H1 (cell line): ENCODE data around the gene VGLL1. TPM values are rescaled to one million over a fixed set of nuclear protein-coding genes. Genes with fewer than 3 reads are reported as not detected.

Experiments
- CTCF ChIA-PET: fragments of 300-600 bp; sonication (Branson Sonifier 250); formaldehyde crosslinking; loops from one replicate; lab custom pipeline; 2021; ENCODE audit not compliant: partially characterized antibody; lab: Charles Lee
- POLR2A ChIA-PET: fragments of 300-600 bp; sonication (Branson Sonifier 250); formaldehyde crosslinking; loops from one replicate; lab custom pipeline; 2021; ENCODE audit warnings: inconsistent platforms; ENCODE audit not compliant: partially characterized antibody; lab: Charles Lee
- DNase-seq, 2 experiments: peaks; one replicate each; pipeline versions ENCODE4 v3.0.0 to v3.0.0-alpha.2; 2010 to 2022; ENCODE audit warnings: low spot score in 2 of 2, low read depth in 1 of 2, mixed read lengths in 1 of 2
- FAIRE-seq: peaks from 2 replicates; lab custom pipeline; 2011; peaks lifted over from hg19 to GRCh38; lab: Jason Lieb, UNC
- H2AFZ ChIP-seq: 2 replicates; pipeline ENCODE4 v1.8.1; 2012; ENCODE audit warnings: low read length, inconsistent platforms
- H2AK5ac ChIP-seq: 2 replicates; pipeline ENCODE4 v1.6.1; 2013; ENCODE audit warnings: low read depth, low read length
- H2BK120ac ChIP-seq: replicated peaks from 2 replicates; pipeline ENCODE3; 2013; ENCODE audit warnings: low read depth, low read length, inconsistent platforms
- H2BK12ac ChIP-seq: 2 replicates; pipeline ENCODE4 v1.6.1; 2013; ENCODE audit warnings: low read depth, low read length
- H2BK15ac ChIP-seq: 2 replicates; pipeline ENCODE4 v1.6.1; 2013; ENCODE audit warnings: low read length
- H2BK20ac ChIP-seq: 2 replicates; pipeline ENCODE4 v1.6.1; 2013; ENCODE audit warnings: low read length
- H2BK5ac ChIP-seq: 2 replicates; pipeline ENCODE4 v1.6.1; 2013; ENCODE audit warnings: low read depth, low read length
- H3K14ac ChIP-seq: 2 replicates; pipeline ENCODE4 v1.6.1; 2013; ENCODE audit warnings: inconsistent platforms; ENCODE audit not compliant: insufficient read length
- H3K18ac ChIP-seq: 2 replicates; pipeline ENCODE4 v1.6.1; 2013; ENCODE audit warnings: low read length; ENCODE audit errors: extremely low read depth
- H3K23ac ChIP-seq: 2 replicates; pipeline ENCODE4 v1.6.1; 2013; ENCODE audit warnings: inconsistent platforms; ENCODE audit not compliant: insufficient read length
- H3K23me2 ChIP-seq: 2 replicates; pipeline ENCODE4 v1.6.1; 2013; ENCODE audit warnings: low read depth, low read length
- H3K27ac ChIP-seq: 2 replicates; pipeline ENCODE4 v1.6.1; 2011; ENCODE audit warnings: low read depth, low read length, inconsistent platforms
- H3K27me3 ChIP-seq, 4 experiments: replicated peaks in 1 of 4; 1 replicate in 1 of 4; 2 replicates in 3 of 4; pipeline versions ENCODE4 v1.6.1 to v1.8.1; 2011 to 2013; ENCODE audit warnings: low read length in 3 of 4, mild to moderate bottlenecking in 3 of 4, inconsistent platforms in 2 of 4, mixed read lengths in 2 of 4, moderate library complexity in 1 of 4; ENCODE audit not compliant: control insufficient read depth in 3 of 4, insufficient read depth in 3 of 4; ENCODE audit errors: extremely low read depth in 1 of 4
- H3K36me3 ChIP-seq, 4 experiments: 2 replicates each; pipeline versions ENCODE4 v1.6.1 to v1.8.1; 2011 to 2013; ENCODE audit warnings: mild to moderate bottlenecking in 4 of 4, low read length in 3 of 4, moderate library complexity in 2 of 4, control low read depth in 1 of 4, inconsistent platforms in 1 of 4; ENCODE audit not compliant: insufficient read depth in 4 of 4, control insufficient read depth in 2 of 4
- H3K4ac ChIP-seq: replicated peaks from 2 replicates; pipeline ENCODE3; 2013; ENCODE audit warnings: low read length, low read depth, mixed read lengths, inconsistent platforms; ENCODE audit not compliant: insufficient read length
- H3K4me1 ChIP-seq, 4 experiments: replicated peaks in 1 of 4; 1 replicate in 1 of 4; 2 replicates in 3 of 4; pipeline versions ENCODE4 v1.6.1 to v1.8.1; 2011 to 2013; ENCODE audit warnings: low read length in 3 of 4, inconsistent platforms in 2 of 4, mixed read lengths in 1 of 4; ENCODE audit not compliant: insufficient read depth in 4 of 4, control insufficient read depth in 3 of 4
- H3K4me2 ChIP-seq, 2 experiments: 2 replicates each; pipeline versions ENCODE4 v1.6.1 to v1.8.1; 2011 to 2013; ENCODE audit warnings: low read depth in 2 of 2, low read length in 2 of 2, control low read depth in 1 of 2, inconsistent platforms in 1 of 2, mild to moderate bottlenecking in 1 of 2; ENCODE audit not compliant: insufficient read depth in 1 of 2
- H3K4me3 ChIP-seq, 4 experiments: fragments of 200-600, 300-600 bp in 1 of 4; sonication (generic), shearing (Covaris generic), sonication (Bioruptor Twin) in 1 of 4; 2 replicates each; pipeline versions ENCODE4 v1.5.1 to v1.8.1; 2011 to 2016; ENCODE audit warnings: low read length in 4 of 4, low read depth in 3 of 4, control low read depth in 2 of 4, inconsistent platforms in 2 of 4, mild to moderate bottlenecking in 2 of 4, mixed read lengths in 1 of 4, moderate library complexity in 1 of 4; ENCODE audit not compliant: insufficient read depth in 2 of 4; ENCODE audit errors: extremely low read depth in 1 of 4
- H3K56ac ChIP-seq: replicated peaks from 2 replicates; pipeline ENCODE3; 2013; ENCODE audit warnings: low read depth, mild to moderate bottlenecking, mixed read lengths, low read length, inconsistent platforms; ENCODE audit not compliant: insufficient read length
- H3K79me1 ChIP-seq: 2 replicates; pipeline ENCODE4 v1.6.1; 2013; ENCODE audit warnings: low read depth, low read length, control low read depth
- H3K79me2 ChIP-seq, 2 experiments: 2 replicates each; pipeline versions ENCODE4 v1.6.1 to v1.8.1; 2012 to 2013; ENCODE audit warnings: low read length in 2 of 2, mild to moderate bottlenecking in 2 of 2, inconsistent platforms in 1 of 2; ENCODE audit not compliant: insufficient read depth in 2 of 2, control insufficient read depth in 1 of 2
- H3K9ac ChIP-seq, 4 experiments: replicated peaks in 1 of 4; 1 replicate in 1 of 4; 2 replicates in 3 of 4; pipeline versions ENCODE4 v1.6.1 to v1.8.1; 2011 to 2013; ENCODE audit warnings: low read depth in 3 of 4, low read length in 3 of 4, control low read depth in 2 of 4, mild to moderate bottlenecking in 2 of 4, moderate library complexity in 2 of 4, inconsistent platforms in 1 of 4; ENCODE audit errors: extremely low read depth in 1 of 4
- H3K9me3 ChIP-seq, 2 experiments: 2 replicates each; pipeline versions ENCODE4 v1.6.1 to v1.8.1; 2012 to 2013; ENCODE audit warnings: mild to moderate bottlenecking in 2 of 2, moderate library complexity in 2 of 2, control low read depth in 1 of 2, inconsistent platforms in 1 of 2, low read depth in 1 of 2, low read length in 1 of 2, mixed read lengths in 1 of 2; ENCODE audit not compliant: insufficient read depth in 2 of 2
- H4K20me1 ChIP-seq, 2 experiments: replicated peaks in 1 of 2; 2 replicates each; pipeline versions ENCODE3 to v1.8.1; 2011 to 2013; ENCODE audit warnings: inconsistent platforms in 2 of 2, low read length in 2 of 2, mild to moderate bottlenecking in 1 of 2; ENCODE audit not compliant: insufficient read depth in 2 of 2, control insufficient read depth in 1 of 2
- H4K5ac ChIP-seq: 2 replicates; pipeline ENCODE4 v1.6.1; 2013; ENCODE audit warnings: low read length, low read depth, mixed read lengths, inconsistent platforms; ENCODE audit not compliant: insufficient read length
- H4K8ac ChIP-seq: 2 replicates; pipeline ENCODE4 v1.8.0; 2013; ENCODE audit warnings: mild to moderate bottlenecking, moderate library complexity, low read length, inconsistent platforms; ENCODE audit not compliant: insufficient read depth; ENCODE audit errors: extremely low read depth
- H4K91ac ChIP-seq: replicated peaks from 2 replicates; pipeline ENCODE3; 2013; ENCODE audit warnings: low read length, mixed read lengths, inconsistent platforms; ENCODE audit not compliant: insufficient read length
- BCL11A ChIP-seq, 2 experiments: IDR thresholded peaks; one replicate each; pipeline ENCODE4 v1.6.1; 2011; ENCODE audit warnings: low read depth in 2 of 2, low read length in 2 of 2, mild to moderate bottlenecking in 2 of 2
- CBX5 ChIP-seq: fragments of 300-800, 300-1000 bp; sonication (generic); IDR thresholded peaks from 2 replicates; pipeline ENCODE4 v1.7.1; 2016; ENCODE audit warnings: antibody characterized with exemption, low read length, low read depth
- CBX8 ChIP-seq: fragments of 300-800, 300-1000 bp; sonication (generic); IDR thresholded peaks from 2 replicates; pipeline ENCODE4 v1.7.1; 2016; ENCODE audit warnings: low read depth, low read length, borderline replicate concordance
- CHD2 ChIP-seq: IDR thresholded peaks from 2 replicates; pipeline ENCODE4 v1.6.1; 2012; ENCODE audit warnings: low read length, improper control_type of control experiment
- EGR1 ChIP-seq: IDR thresholded peaks from 2 replicates; pipeline ENCODE4 v1.6.1; 2011; ENCODE audit warnings: low read depth, low read length, borderline replicate concordance
- EP300 ChIP-seq, 2 experiments: IDR thresholded peaks; 1 replicate in 1 of 2; 2 replicates in 1 of 2; pipeline ENCODE4 v1.6.1; 2011 to 2012; ENCODE audit warnings: low read depth in 2 of 2, low read length in 2 of 2, mild to moderate bottlenecking in 2 of 2, borderline replicate concordance in 1 of 2, inconsistent platforms in 1 of 2, moderate library complexity in 1 of 2
- GABPA ChIP-seq: IDR thresholded peaks from 2 replicates; pipeline ENCODE4 v1.6.1; 2011; ENCODE audit warnings: mild to moderate bottlenecking, low read length, moderate library complexity, borderline replicate concordance; ENCODE audit not compliant: insufficient read depth
- GTF2F1 ChIP-seq: IDR thresholded peaks from 2 replicates; pipeline ENCODE4 v1.6.1; 2012; ENCODE audit warnings: low read depth, low read length, improper control_type of control experiment, borderline replicate concordance
- MAX ChIP-seq: IDR thresholded peaks from 2 replicates; pipeline ENCODE4 v1.6.1; 2012; ENCODE audit warnings: inconsistent platforms
- PHF8 ChIP-seq: fragments of 200-600 bp; sonication (generic); conservative IDR thresholded peaks from 2 replicates; pipeline ENCODE4 v1.7.1; 2012; ENCODE audit warnings: low read depth, mild to moderate bottlenecking, inconsistent platforms, low read length, moderate library complexity
- POLR2A ChIP-seq, 2 experiments: IDR thresholded peaks; 1 replicate in 1 of 2; 2 replicates in 1 of 2; pipeline ENCODE4 v1.6.1; 2011; ENCODE audit warnings: low read depth in 2 of 2, low read length in 2 of 2, mild to moderate bottlenecking in 2 of 2; ENCODE audit errors: control extremely low read depth in 1 of 2
- POLR2AphosphoS5 ChIP-seq: IDR thresholded peaks from 2 replicates; pipeline ENCODE4 v1.6.1; 2011; ENCODE audit warnings: low read depth, low read length
- SIN3A ChIP-seq, 2 experiments: IDR thresholded peaks in 1 of 2; conservative IDR thresholded peaks in 1 of 2; 2 replicates each; pipeline ENCODE4 v1.6.1; 2011 to 2012; ENCODE audit warnings: low read length in 2 of 2, improper control_type of control experiment in 1 of 2, low read depth in 1 of 2, mild to moderate bottlenecking in 1 of 2
- TCF12 ChIP-seq: IDR thresholded peaks from 2 replicates; pipeline ENCODE4 v1.6.1; 2011; ENCODE audit warnings: low read depth, mild to moderate bottlenecking, low read length
- TEAD4 ChIP-seq: IDR thresholded peaks from 2 replicates; pipeline ENCODE4 v1.6.1; 2012; ENCODE audit warnings: low read depth, low read length, inconsistent platforms, mixed read lengths
- polyA plus RNA-seq, 7 experiments: library from polyadenylated mRNA; depleted of rRNA in 3 of 7; stranded (reverse) in 5 of 7; unstranded in 2 of 7; fragments of >200 nt in 5 of 7; fragments of 200-250 nt in 2 of 7; gene quantifications; 1 replicate in 5 of 7; 2 replicates in 1 of 7; 4 replicates in 1 of 7; pipeline versions ENCODE4 v1.2.1 to v1.2.3, GENCODE V29; 2011 to 2013; ENCODE audit warnings: missing spikeins in 2 of 7, mixed read lengths in 2 of 7
- total RNA-seq: library from RNA; stranded (reverse); fragmentation: NEBNext Ultra II Directional; extraction: Animal tissue kit (Norgen Biotek cat#: 25700); gene quantifications from 2 replicates; pipeline ENCODE4 v1.2.1, GENCODE V29; 2021

VGLL1 gene
- total and polyA plus RNA-seq, 2 of the 8 experiments (the other 6 are each of a cell fraction or from before 2014, with no cell fraction given): not detected

DNA sequence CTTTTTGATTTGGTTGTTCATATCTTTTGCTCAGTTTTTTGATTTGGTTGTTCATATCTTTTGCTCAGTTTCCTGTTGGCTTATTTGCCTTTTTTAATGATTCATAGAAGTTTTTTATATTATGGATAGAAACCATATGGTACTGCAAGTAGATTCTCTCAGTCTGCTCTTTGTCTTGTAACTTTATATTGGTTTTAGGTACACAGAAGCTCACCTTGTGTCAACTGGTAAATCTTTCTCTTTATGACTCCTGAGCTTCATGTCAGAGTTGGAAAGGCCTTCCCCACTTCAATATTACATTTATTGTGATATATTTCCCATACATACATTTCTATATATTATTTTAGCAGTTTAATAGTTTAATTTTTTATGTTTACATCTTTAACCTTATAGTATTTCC, 8.2 kb upstream of the VGLL1 start:
- no peak overlapping the region for H4K8ac ChIP-seq
- no peaks in the 10 kb centered on the region for H3K27me3 ChIP-seq
- no peaks in the 10 kb centered on the region for H3K4me1 ChIP-seq
- H3K18ac ChIP-seq: no peak overlapping the region
- H3K36me3 ChIP-seq: no peaks in the 10 kb centered on the region
- CTCF ChIA-PET: no interaction called here
- no peak overlapping the region for H4K5ac ChIP-seq
- H3K79me1 ChIP-seq: no peaks in the 10 kb centered on the region
- no peak overlapping the region for H2BK20ac ChIP-seq
- H2BK15ac ChIP-seq: no peak overlapping the region
- H3K27ac ChIP-seq: no peak overlapping the region
- no peaks in the 10 kb centered on the region for H4K20me1 ChIP-seq
- DNase-seq (no peak), FAIRE-seq (no peak)
- no peak overlapping the region for H2AK5ac ChIP-seq
- H3K23ac ChIP-seq: no peak overlapping the region
- no peak overlapping the region for H4K91ac ChIP-seq
- no peak overlapping the region for H2BK120ac ChIP-seq
- no peak overlapping the region for H3K4me3 ChIP-seq
- no peak overlapping the region for H3K4me2 ChIP-seq
- H2AFZ ChIP-seq: no peak overlapping the region
- H3K4ac ChIP-seq: no peak overlapping the region
- no peaks in the 10 kb centered on the region for H3K23me2 ChIP-seq
- H2BK5ac ChIP-seq: no peak overlapping the region
- no peak overlapping the region for H2BK12ac ChIP-seq
- no peak overlapping the region for H3K9ac ChIP-seq
- POLR2A ChIA-PET: no interaction called here
- H3K56ac ChIP-seq: no peak overlapping the region
- no peaks in the 10 kb centered on the region for H3K9me3 ChIP-seq
- no peak overlapping the region for H3K14ac ChIP-seq
- no peaks in the 10 kb centered on the region for H3K79me2 ChIP-seq
- no peak for TF ChIP-seq POLR2A (IDR thresholded peaks at IDR 0.05; ENCODE audit: control extremely low read depth in 1 of 2, low read depth in 2 of 2, low read length in 2 of 2)
- no peak for TF ChIP-seq TEAD4
- TF ChIP-seq CHD2: no peak
- no peak for TF ChIP-seq EGR1
- TF ChIP-seq EP300 (IDR thresholded peaks at IDR 0.05; ENCODE audit: borderline replicate concordance in 1 of 2, low read depth in 2 of 2, low read length in 2 of 2): no peak
- TF ChIP-seq GTF2F1: no peak
- no peak for TF ChIP-seq PHF8
- no peak for TF ChIP-seq SIN3A (conservative IDR thresholded peaks at IDR 0.05 in 1 of 2, IDR thresholded peaks at IDR 0.05 in 1 of 2; ENCODE audit: low read depth in 1 of 2, low read length in 2 of 2)
- TF ChIP-seq POLR2AphosphoS5: no peak
- TF ChIP-seq MAX: no peak
- TF ChIP-seq TCF12: no peak
- no peak for TF ChIP-seq CBX5
- TF ChIP-seq GABPA: no peak
- TF ChIP-seq BCL11A (IDR thresholded peaks at IDR 0.05; ENCODE audit: low read depth in 2 of 2, low read length in 2 of 2): no peak
- TF ChIP-seq CBX8: no peak
